ENCODE measurements around the gene NAALADL2. TPM values are rescaled to one million over a fixed set of nuclear protein-coding genes. Genes with fewer than 3 reads are reported as not detected.

The NAALADL2 gene
- total and polyA plus RNA-seq, 2 of the 4 experiments (the other 2 are of a cell fraction) = 3.8 to 19.2 TPM

DNA sequence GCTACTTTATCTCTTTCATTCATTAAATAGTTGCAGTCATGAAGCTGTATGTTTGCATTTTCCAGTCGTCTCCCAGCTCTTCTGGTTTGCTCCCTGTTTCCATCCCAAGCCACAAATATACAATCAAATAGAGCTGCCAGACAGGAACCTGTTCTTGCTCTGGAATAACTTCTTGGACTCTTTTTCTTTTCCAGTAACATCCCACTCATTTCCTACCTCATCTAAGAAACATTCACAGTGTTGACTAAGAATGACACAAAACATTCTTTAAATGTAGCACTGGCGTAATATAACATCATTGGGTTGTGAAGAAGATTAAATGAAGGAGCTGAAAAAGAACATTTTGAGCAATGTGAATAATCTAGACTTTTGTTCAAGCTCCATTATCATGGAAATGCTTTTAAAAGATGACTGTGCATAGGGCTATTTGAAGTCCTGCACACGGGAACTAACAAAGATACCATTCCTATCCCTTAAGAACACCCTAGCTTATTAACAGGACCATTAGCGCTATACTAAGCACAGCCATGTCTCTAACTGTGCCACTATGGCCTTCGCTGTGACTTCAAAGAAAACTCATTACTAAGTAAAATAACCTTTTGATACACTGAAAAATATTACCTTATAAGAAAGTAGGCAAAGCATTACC is 574.0 kb downstream of the NAALADL2 start:
- H4K5ac ChIP-seq (ENCODE audit: low read depth, low read length) = peak overlapping the region; percentile 93
- peak overlapping the region; percentile 97 for H2BK20ac ChIP-seq (ENCODE audit: low read depth, low read length)
- peak overlapping the region; percentile 94 for H2BK120ac ChIP-seq (ENCODE audit: low read depth, low read length)
- ChIA-PET POLR2A (ENCODE audit: unreplicated experiment) (interaction anchor here (0.6 kb wide), 1 partner anchor 679 kb away, joined by 3 read pairs; no protein-coding TSS in a partner anchor), CTCF (interaction anchor here (0.5 kb wide), 2 partner anchors 11 to 554 kb away, joined by 3 read pairs; no protein-coding TSS in a partner anchor)
- peaks cover 7% of the 10 kb centered on the region; the same call in 1 of the 2 replicates for H3K4me1 ChIP-seq (ENCODE audit: control insufficient read depth, insufficient read depth, low read length)
- TF ChIP-seq, protein P1, sequence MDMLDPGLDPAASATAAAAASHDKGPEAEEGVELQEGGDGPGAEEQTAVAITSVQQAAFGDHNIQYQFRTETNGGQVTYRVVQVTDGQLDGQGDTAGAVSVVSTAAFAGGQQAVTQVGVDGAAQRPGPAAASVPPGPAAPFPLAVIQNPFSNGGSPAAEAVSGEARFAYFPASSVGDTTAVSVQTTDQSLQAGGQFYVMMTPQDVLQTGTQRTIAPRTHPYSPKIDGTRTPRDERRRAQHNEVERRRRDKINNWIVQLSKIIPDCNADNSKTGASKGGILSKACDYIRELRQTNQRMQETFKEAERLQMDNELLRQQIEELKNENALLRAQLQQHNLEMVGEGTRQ (IDR thresholded peaks at IDR 0.05; ENCODE audit: low read depth, low read length) = no peak
- TF ChIP-seq ELK1 (IDR thresholded peaks at IDR 0.05; ENCODE audit: borderline replicate concordance, low read depth, low read length) = no peak
- peak; percentile 57 for TF ChIP-seq CEBPB (IDR thresholded peaks at IDR 0.05; ENCODE audit: low read depth, low read length)
- no peak for TF ChIP-seq RFX5 (IDR thresholded peaks at IDR 0.05; ENCODE audit: low read depth, low read length)
- in situ Hi-C loops (cut with MboI; ENCODE audit: low sequenced_read_pairs) = no loop called here
- WGBS, 2 experiments (ENCODE audit: extremely low coverage in 2 of 2, insufficient read length in 1 of 2) = no CpG with 5 or more reads among the region's 5 CpGs
- DNase-seq (peak; percentile 93), ATAC-seq (ENCODE audit: low read depth) (peak; percentile 74)
- peak overlapping the region; percentile 90; the same call in 1 of the 2 replicates for H3K4me2 ChIP-seq (ENCODE audit: low read depth, low read length)
- no peaks in the 10 kb centered on the region for H3K36me3 ChIP-seq (ENCODE audit: control insufficient read depth, insufficient read depth, low read length)
- dilution Hi-C loops (cut with HindIII; ENCODE audit: low sequenced_read_pairs, unreplicated experiment) = no loop called here
- BruUV-seq (replicated peaks) = TSS peak; percentile 58
- peak overlapping the region; percentile 94 for H3K56ac ChIP-seq (ENCODE audit: extremely low read depth, insufficient read depth, low read length)
- no peak overlapping the region for H2AK9ac ChIP-seq (replicated peaks; ENCODE audit: low read depth, low read length, poor library complexity)
- no peaks in the 10 kb centered on the region for H3K27me3 ChIP-seq (ENCODE audit: control insufficient read depth, insufficient read depth, low read length)
- H3K18ac ChIP-seq (ENCODE audit: low read depth, low read length) = peak overlapping the region; percentile 98
- no peaks in the 10 kb centered on the region for H3K9me1 ChIP-seq (ENCODE audit: insufficient read depth, low read length)
- H3K27ac ChIP-seq (ENCODE audit: insufficient read depth, low read length) = peak overlapping the region; percentile 86
- peak overlapping the region; percentile 25; the same call in 1 of the 2 replicates for H3K4me3 ChIP-seq (ENCODE audit: insufficient read depth, low read depth, low read length)
- peak overlapping the region; percentile 85; the same call in 2 of the 3 replicates for H2BK15ac ChIP-seq (ENCODE audit: low read depth, low read length)
- H2AFZ ChIP-seq (replicated peaks; ENCODE audit: low read length, poor library complexity) = no peak overlapping the region
- H3K9ac ChIP-seq (ENCODE audit: low read depth, low read length) = 0 out of 2 replicates have a peak overlapping the region, but pooled peaks have one; percentile 53
- peak overlapping the region; percentile 91 for H4K91ac ChIP-seq (ENCODE audit: insufficient read depth, low read depth, low read length)
- peak overlapping the region; percentile 95 for H3K4ac ChIP-seq (ENCODE audit: low read depth, low read length)
- H3K23ac ChIP-seq (ENCODE audit: low read depth, low read length) = peak overlapping the region; percentile 92
- H3K79me1 ChIP-seq (ENCODE audit: low read depth in 1 of 2, low read length in 2 of 2) = no peaks in the 10 kb centered on the region
- intact Hi-C loops (cut with micrococcal nuclease) = loop anchor here (1.0 to 10.0 kb wide), 4 partner anchors 34 to 991 kb away; no protein-coding TSS in a partner anchor
- H3K9me3 ChIP-seq (ENCODE audit: control insufficient read depth, insufficient read depth, low read length) = no peaks in the 10 kb centered on the region
- H3K14ac ChIP-seq (replicated peaks; ENCODE audit: low read depth, low read length) = peak overlapping the region; percentile 86
- peak overlapping the region; percentile 66 to 90 for H4K8ac ChIP-seq (ENCODE audit: low read depth in 2 of 2, low read length in 2 of 2)
- peak overlapping the region; percentile 97 for H2BK5ac ChIP-seq (ENCODE audit: low read depth, low read length, poor library complexity, severe bottlenecking)
- H2AK5ac ChIP-seq (ENCODE audit: low read depth, low read length) = peak overlapping the region; percentile 79; the same call in 1 of the 2 replicates
- H4K20me1 ChIP-seq (ENCODE audit: insufficient read depth, low read length) = no peaks in the 10 kb centered on the region

Measured in IMR-90 (cell line).